ENCODE measurements around the gene CRTC3. TPM values are rescaled to one million over a fixed set of nuclear protein-coding genes. Genes with fewer than 3 reads are reported as not detected.

CRTC3 gene
- total RNA-seq, 4 donors from 2014 or later = 26.9 to 54.5 (median 42.1) TPM

DNA sequence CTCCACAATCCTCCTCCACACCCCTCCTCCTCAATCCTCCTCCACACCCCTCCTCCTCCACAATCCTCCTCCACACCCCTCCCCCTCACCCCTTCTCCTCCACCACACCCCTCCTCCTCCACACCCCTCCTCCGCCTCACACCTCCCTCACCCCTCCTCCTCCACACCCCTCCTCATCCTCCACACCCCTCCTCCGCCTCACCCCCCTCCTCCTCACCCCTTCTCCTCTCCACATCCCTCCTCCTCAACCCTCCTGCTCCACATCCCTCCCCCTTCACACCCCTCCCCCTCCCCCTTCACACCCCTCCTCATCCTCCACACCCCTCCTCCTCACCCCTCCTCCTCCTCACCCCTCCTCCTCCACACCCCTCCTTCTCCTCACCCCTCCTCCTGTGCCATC, 117.6 kb downstream of the CRTC3 start:
- TF ChIP-seq, protein P1, sequence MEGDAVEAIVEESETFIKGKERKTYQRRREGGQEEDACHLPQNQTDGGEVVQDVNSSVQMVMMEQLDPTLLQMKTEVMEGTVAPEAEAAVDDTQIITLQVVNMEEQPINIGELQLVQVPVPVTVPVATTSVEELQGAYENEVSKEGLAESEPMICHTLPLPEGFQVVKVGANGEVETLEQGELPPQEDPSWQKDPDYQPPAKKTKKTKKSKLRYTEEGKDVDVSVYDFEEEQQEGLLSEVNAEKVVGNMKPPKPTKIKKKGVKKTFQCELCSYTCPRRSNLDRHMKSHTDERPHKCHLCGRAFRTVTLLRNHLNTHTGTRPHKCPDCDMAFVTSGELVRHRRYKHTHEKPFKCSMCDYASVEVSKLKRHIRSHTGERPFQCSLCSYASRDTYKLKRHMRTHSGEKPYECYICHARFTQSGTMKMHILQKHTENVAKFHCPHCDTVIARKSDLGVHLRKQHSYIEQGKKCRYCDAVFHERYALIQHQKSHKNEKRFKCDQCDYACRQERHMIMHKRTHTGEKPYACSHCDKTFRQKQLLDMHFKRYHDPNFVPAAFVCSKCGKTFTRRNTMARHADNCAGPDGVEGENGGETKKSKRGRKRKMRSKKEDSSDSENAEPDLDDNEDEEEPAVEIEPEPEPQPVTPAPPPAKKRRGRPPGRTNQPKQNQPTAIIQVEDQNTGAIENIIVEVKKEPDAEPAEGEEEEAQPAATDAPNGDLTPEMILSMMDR (IDR thresholded peaks at IDR 0.05; ENCODE audit: low read depth) = no peak

DNA sequence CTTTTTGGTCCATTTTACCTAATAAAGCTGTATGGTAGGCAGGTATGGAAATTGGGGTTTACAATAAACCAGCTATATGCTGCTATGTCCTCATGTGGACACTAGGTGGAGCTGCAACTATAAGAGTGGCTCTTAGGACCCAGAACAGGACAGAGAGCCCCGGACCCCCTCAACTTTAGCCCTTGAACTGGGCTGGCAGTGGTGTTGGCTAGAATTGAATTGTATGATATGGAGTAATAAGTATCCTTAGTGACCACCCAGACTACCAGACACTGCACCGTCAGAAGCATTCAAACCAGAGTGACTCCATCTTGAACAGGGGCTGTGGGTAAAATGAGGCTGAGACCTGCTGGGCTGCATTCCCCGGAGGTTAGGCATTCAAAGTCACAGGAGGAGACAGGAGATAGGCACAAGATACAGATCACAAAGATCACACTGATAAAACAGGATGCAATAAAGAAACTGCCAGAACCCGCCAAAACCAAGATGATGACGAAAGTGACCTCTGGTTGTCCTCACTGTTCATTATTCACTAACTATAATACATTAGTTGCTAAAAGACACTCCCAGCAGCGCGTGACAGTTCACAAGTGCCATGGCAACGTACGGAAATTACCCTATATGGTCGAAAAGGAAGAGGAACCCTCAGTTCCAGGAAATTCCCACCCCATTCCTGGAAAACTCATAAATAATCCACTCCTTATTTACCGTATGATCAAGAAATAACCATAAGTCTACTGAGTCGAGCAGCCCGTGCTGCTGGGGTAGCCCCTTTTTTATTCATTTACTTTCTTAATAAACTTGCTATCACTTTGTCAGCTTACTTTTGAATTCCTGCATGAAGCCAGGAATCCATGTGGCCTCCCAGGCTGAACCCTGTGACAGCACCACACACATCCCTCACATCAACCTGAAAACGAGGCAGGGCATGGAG, 118.7 kb downstream of the CRTC3 start:
- TF ChIP-seq, protein P1 (IDR thresholded peaks at IDR 0.05; ENCODE audit: low read depth) = no peak

DNA sequence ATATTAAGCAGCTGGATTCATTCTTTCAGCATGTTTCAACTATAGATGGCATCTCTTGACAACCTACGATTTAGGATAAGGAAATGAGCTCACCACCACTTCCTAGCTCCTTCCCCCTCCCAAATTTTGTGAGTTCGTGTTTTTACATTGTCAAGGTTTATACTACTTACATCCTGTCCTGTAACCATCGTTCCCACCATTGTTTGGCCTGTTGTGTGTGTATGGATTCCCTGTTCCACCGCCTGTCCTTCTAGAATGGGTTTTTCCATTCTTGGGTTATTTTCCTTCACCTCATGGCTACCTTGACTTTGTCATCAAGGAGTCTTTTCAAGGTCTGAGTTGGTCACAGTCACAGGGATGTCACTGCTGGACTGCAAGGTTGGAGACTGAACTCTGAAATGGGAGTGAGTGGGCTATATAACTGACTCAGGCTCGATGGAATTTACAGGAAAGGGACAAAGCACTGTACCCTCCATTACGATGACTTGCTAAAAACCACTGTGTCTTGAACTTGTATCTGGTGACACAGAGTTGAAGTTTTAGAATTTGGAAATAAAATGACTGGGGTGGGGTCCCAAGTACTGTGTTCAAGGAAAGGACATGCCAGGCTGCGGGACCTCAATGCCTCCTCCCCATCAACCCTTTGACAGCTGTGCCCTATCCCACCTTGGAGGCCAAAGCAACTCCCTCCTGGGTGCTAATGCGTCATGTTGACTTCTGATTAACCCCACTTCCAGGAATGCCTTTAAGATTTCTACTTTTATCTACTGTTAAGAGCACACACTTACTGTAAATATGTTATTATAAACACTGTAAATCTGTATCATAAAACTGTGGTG, 120.6 kb downstream of the CRTC3 start:
- TF ChIP-seq, protein P1 (IDR thresholded peaks at IDR 0.05; ENCODE audit: low read depth) = no peak

DNA sequence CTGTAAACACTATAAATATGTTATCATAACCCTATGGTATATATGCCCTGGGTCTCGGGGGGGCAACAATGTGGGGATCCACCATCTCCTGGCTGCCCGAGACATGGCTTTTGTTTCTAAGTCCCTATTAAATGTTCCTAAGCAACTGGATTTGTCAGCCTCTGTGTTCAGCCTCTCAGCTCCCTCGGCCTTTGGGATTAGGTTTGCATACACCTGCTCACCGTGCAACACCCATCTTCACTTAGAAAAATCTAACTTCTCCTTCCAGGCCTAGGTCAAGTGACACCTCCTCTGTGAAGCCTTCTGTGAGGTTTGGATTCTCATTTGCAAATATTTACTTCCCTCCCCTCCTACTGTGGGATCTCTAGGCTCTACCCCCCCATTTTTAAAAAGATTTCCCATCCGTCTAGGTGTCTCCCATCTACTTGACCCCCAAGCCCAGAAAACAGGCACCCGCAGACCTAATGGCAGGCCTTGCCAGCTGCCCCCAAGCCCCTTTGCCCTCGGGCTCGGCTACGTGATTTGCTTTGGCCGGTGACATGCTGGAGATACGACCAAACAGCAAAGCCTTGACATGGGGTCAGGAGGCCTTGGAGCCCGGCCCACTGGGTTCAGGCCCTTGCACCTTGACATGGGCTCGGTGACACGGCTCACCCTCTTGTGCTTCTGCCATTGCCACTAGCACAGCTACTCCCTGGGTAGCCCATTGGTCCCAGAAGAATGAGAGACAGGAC, 121.4 kb downstream of the CRTC3 start:
- TF ChIP-seq, protein P1 (IDR thresholded peaks at IDR 0.05; ENCODE audit: low read depth) = no peak

DNA sequence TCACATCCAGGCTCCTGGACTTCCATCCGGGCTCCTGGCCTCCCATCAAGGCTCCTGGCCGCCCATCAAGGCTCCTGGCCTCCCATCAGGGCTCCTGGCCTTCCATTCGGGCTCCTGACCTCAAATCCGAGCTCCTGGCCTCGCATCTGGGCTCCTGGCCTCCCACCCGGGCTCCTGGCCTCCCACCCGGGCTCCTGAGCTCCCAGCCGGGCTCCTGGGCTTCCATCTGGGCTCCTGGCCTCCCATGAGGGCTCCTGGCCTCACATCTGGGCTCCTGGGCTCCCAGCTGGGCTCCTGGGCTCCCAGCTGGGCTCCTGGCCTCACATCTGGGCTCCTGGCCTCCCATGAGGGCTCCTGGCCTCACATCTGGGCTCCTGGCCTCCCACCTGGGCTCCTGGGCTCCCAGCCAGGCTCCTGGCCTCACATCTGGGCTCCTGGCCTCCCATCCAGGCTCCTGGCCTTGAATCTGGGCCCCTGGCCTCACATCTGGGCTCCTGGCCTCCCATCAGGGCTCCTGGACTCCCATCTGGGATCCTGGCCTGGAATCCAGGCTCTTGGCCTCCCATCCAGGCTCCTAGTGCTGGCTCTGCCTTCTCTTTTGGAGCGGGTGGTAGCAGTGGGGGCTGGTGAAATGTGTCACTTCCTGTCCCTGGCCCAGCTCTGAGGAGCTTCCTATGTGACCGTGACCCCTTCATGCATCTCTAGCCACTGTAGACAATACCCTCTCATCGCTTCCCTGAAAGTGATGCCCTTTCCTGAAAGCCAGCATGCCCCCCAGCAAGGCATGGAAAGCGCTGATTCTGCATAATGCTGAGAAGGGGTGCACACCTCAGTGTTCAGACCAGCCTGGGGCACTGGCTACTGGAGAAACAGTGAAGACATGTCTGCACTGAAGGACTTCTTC, 124.8 kb downstream of the CRTC3 start:
- TF ChIP-seq, protein P1 (IDR thresholded peaks at IDR 0.05; ENCODE audit: low read depth) = no peak

DNA sequence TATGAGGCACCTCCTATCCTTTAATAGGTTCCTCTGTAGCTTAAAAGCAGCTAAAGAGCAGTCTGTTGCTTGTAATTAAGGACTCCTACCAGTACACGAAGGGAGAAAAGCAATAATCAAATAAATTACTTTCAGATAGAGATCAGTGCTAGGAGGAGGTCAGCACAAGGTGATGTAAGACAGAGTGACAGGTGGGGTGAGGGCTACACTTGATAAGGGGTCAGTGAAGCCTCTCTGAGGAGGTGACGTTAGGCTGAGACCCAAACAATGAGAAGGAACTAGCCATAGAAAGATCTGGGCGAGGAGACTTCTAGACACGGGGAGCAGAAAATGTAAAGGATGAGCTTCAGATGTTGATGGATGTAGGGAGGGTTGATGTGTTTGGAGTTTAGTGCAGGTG, 129.8 kb downstream of the CRTC3 start:
- TF ChIP-seq, protein P1 (IDR thresholded peaks at IDR 0.05; ENCODE audit: low read depth) = no peak

Data from subcutaneous adipose tissue (tissue), 4 donors.